Suppressor macrophage treated with lipopolysaccharide for 1 hour (primary cell): ENCODE data around the gene NT5C1A.

Experiments used
- DNase-seq, 3 donors: peaks; one replicate each; pipeline ENCODE4 v3.0.0-alpha.2; 2020 to 2022

Gene NT5C1A

DNA sequence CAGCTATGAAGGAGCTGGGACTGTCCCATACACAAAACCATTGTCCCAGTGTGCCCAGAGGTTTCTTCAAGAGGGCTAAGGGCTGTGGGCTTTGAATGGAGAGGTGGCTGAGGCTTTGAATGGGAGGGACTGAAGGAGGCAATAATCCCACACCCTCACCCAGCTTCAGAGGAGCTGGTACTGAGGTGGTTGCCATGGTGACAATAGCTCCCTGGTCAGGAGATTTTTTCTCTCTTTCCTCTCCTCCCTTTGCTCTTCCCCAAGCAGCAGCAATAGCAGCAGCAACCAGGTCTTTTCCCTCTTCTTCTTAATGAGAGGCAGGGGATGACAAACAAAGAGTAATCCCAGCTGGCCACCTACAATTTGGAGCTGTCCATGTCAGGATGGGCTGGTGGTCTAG is 17.7 kb upstream of the NT5C1A start:
- no peak for DNase-seq

DNA sequence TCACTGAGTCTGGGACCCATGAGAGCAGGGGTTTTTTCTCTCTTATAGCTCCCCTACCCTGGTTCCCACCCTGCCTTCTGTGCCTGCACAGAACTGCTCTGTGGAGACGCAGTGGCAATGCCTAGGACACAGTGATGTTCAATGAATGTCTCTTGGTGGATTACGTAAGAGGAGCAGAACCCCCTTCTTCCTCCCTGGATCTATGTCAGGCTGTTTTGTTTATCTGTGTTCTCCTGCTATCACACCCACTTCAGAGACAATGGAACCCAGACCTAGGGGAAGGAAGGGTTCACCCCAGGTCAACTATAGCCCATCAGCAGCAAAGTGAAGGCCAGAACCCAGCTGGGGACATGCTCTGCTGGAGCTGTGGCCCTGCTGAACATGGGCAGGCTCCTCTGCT is 17.3 kb upstream of the NT5C1A start:
- no peak for DNase-seq

DNA sequence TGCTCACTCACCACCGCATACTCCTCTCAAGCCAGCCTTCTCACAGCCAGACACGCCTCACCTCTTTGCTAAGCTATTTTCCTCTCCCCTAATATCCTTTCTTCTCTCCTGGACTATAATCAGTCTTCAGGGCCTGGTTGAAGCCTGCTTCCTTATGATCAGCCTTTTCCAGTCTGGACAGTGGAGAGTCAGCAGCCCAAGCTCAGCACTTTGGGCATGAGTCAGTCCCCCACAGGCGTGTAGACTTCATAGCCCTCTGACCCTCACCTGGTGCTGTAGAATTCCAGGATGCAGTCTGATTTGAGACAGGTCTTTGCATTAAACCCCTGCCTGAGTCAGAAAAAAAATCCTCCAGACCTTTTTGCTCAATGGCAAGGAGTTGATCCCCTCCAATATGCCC is 16.8 kb upstream of the NT5C1A start:
- no peak for DNase-seq

DNA sequence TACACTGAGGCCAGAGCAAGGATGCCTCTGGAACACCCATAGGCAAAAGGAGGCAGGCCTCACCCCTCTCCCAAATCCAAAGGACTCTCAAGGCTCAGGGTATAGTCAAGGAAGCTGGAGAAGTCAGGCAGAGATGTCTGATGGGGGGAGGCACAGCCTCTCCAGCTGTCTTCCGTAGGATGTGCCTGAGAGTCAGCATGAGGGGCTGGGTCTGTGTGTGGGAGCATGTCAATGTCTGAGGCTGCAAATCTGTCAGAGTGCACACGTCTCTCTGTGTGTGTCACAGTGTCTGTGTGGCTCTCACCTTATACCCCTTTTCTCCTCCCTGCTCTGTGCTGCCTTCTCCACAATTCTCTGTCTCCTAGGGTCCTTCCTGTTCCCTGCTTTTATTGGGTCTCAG is 15.3 kb upstream of the NT5C1A start:
- no peak for DNase-seq

DNA sequence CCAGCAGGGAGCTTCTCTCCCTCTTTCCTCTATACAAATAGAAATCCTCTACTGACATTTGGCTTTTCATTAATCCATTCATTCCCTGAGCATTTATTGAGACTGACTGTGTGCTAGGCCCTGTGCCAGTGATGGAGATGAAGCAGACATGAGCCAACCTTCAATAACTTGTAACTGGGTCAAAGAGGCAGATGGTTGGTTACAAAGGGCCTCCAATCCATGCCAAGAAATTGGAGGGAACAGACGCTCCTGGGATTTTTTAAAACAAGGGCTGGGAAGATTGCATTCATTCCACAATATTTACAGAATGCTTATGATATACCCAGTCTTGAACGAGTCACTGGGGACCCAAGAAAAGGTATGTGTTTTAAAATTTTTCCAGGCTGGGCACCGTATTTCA is 13.2 kb upstream of the NT5C1A start:
- DNase-seq = no peak

DNA sequence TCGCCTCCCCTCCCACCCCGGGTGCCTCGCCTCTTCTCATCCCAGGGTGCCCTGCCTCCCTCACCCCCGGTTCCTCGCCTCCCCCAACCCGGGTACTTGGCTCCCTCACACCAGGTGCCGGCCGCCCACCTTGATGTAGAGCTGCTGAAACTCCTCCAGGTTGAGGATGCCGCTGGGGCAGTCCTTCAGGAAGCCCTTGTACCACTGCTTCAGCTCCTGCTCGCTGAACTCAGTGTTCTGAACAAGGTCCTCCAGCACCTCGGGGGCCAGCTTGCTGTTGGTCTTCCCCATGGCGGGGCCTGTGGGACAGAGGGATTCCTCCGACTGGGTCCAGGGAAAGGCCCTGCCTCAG is 12.4 kb upstream of the NT5C1A start:
- DNase-seq = no peak

DNA sequence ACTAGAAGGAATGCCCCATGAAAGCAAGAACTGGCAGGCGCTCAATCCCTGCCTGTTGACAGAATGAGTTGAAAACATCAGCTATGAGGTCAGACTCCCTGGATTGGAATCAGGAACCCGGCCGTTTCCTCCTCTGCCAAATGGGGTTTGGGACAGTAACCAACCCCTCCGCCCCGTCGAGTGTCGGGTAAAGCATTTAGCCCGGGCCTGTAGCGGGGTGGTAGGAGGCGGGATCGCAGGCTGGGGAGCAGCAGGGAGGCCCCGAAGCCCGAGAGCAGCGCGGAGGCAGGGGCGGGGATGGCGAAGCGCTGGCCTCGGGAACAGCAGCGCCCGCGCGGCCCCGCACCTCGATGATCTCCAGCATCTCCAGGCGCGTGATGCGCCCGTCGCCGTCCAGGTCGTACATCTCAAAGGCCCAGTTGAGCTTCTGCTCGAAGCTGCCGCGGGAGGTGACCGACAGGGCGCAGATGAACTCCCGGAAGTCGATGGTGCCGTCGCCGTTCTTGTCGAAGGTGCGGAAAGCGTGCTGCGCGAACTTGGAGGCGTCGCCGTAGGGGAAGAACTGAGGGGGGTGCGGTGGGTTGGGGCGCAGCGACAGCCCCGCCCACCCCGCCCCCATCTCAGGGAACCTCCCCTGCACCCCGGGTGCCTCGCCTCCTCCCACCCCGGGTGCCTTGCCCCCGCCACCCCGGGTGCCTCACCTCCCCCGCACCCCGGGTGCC is 11.8 kb upstream of the NT5C1A start:
- DNase-seq = no peak

DNA sequence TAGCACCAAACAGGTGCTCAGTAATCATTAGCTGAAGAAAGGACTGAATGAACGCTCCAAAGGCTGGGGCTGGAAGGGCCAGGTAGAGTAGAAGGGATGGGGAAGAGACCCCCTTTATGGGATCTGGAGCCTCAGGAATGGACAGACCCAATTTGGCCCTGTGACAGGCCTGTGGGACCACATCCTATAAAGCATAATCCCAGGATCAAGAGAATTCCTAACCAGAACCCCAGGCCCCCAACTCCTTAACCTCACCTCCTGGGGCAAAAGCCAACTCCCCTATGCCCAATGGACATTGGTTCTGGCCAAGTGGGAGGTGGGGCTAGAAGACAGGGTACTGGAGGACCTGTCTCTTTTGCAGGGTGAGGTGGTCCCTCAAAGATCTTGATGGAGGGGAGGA is 10.1 kb upstream of the NT5C1A start:
- no peak for DNase-seq

DNA sequence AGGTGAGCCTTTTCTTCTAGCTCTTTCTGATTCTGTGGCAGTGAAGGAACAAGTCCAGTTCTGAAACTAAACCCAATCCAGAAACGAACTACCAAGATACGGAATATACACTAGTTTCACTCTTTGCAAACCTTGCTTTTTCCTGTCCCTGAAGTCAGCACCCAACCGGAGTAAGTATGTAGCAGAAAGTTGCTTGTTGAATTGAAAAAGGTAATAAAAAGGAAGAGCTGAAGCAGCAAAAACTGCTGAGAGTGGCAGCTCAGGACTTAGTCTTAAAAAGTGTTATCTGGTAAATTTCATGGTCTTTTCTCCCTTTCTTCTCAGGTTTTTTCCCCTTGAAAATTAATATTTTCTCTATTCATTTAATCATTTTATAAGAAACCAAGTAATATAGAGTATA is 9.4 kb upstream of the NT5C1A start:
- DNase-seq = no peak

DNA sequence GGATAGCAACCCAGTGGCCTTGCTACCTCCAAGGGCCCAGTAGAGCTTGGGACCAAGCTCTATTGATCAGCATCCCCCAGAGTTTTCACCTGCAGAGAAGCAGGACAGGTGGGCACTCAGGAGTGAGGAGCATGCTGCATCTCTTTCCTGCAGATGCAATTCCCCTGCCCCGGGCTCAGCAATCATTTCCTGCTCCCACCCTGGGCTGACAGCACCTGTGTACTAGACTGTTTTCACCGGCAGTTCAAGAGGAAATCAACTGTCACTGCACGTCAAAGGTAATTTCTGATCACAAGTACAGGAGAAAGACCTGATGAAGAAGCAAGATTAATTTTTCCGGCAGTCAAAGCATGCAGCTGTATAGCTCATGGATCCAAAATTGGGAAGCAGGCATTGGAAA is 8.8 kb upstream of the NT5C1A start:
- DNase-seq = no peak

DNA sequence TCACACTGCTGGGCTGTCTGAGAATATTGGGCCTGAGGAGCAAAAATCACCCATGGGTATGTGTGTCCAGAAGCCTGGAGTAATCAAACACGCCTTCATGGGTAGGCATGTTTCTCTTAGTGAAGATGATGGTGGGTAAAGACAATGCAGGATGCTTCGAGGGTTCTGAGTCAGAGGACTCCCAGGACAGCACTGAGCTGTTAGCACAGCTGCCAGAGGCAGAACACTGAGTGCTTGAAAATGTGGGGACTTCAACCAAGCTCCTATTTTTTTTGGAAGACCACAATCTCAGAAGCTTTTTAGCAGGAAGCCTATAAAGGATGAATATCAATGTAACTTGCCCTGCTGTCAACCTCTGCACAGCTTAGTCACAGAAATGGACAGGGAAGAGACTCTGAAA is 7.9 kb upstream of the NT5C1A start:
- DNase-seq = no peak

DNA sequence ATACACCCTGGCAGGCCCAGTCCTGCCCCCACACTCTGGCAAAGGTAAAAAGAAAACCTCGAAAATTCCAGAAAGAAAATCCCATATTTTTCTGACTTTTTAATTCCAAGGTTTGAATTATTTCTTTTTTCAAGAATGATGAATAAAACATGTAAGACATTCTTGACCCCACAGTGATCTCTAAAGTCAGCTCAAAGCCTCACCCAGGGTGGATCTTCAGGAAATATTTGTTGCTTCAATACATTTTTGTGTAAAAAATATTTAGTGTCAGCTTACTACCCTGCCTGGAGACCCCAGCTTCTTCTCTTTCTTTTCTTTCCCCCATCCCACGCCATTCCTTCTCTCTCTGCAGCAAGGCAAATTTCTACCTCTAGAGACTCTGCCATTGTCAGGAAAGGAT is 7.0 kb upstream of the NT5C1A start:
- DNase-seq = no peak

DNA sequence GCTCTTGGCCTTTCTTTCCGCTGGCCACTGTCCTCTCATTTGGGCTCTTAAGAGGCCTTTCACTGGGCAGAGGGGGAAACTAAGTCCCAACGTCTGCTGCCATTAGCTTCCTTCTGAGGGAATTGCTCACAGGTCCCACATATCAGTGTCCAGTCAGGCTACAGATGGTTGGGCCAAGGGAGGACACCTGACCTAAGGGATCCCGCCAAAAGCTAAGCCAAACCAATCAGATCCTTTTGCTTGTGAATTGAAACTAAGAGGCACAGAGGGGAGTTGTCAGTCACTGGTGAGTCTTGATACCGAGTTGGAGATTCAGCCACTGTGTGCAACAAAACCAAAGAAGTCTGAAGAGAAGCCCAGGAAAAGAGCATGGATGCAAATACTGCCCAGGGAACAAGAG is 5.7 kb upstream of the NT5C1A start:
- no peak for DNase-seq

DNA sequence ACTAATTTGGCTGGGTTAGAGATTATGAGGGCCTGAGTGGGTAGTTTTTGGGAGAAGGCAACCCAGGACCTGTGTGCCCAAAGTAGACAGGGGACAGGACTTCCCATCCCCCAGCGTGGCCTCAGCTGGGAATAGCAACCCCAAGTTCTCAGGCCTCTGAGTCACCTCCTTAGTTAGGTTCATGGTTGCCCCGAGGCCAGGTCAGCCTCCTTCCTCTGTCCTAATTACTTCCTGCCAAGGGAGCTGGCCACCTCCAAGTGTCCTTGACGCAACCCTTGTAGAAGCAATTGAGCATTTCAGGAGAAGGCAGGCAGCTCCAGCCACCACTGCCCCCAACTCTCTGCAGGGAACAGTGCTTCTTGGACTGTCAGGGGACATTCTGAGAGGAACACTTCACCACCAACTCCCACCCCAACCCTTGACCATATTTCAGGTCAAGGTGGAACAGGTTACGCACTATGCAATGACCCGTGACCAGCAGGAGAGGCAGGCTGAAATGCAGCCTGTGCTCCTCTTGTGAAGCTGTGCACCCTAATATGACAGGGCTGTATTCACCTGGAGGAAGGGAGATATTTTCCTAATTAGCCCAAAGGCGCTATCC is 5.1 kb upstream of the NT5C1A start:
- no peak for DNase-seq

DNA sequence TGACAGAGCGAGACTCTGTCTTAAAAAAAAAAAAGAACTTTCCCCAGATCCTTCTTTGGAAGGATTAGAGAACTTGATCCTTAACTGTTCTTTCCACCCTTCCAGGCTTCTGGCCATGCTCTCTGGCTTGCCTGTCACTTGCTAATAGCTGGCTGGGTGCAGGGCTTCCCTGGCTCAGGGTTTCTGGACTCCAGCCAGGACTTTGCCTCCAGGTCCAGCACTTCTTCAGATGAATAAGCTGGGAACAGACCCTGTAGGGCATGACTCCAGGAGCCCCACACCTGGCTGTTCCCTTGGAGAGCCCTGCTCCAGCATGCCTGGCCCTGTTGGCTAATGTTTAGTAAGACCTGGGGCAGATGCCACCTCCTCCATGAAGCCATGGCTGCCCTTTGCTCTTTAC is 3.3 kb upstream of the NT5C1A start:
- no peak for DNase-seq

DNA sequence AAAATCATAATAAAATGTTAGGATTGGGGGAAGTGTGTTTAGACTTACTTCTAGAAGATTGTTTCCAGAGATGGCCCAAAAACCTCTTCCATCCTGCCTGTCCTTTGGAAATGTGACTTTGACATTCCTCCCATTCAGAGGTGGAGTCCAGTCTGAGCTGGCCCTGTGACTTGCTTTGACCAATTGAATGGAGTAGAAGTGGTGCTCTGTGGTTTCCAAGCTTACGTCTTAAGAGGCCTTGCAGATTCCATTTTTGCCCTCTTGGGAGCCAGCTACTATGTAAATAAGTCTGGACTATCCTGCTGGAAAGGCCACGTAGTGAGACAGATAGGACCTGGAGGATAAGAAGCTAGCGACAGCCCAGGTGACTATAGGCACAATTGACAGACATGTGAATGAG is 1.3 kb upstream of the NT5C1A start:
- DNase-seq = no peak

DNA sequence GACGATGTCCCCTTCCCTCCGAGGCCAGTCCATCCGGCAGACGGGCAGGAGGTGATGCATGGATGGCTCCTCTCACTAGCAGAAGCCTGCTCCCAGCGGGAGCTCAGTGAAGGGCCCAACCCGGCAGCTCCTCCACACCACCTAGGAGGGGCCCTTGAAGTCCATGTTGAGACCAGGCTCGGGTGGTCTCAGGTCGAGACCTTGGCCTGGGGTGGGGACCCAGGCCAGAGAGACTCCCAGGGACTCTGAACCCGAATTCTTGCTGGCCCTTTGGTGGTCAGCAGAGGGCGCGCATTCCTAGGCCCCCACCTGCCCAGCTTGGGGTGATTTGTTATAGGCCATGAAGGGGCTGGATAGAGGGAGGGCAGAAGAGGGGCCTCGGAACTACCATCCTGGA is 642 bp upstream of the NT5C1A start:
- DNase-seq = peak in 1 of 3 donors; percentile 56

DNA sequence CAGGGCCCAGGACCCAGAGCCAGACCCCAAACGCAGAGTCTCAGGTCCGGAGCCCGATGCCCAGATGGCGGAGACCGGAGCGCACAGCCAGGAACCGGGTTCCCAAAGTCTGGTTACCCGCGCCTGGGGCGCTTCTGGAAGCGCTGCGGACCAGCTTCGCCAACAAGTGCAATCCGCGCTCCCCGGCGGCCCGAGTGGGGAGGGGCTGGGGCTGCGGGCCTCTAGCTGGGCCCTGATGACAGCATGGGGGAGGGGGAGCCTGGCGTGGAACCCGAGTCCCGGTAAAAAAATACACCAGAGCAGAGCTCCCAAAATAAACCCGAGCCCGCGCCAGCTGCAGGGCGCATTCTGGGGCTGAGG is 494 bp downstream of the NT5C1A start:
- DNase-seq = no peak

DNA sequence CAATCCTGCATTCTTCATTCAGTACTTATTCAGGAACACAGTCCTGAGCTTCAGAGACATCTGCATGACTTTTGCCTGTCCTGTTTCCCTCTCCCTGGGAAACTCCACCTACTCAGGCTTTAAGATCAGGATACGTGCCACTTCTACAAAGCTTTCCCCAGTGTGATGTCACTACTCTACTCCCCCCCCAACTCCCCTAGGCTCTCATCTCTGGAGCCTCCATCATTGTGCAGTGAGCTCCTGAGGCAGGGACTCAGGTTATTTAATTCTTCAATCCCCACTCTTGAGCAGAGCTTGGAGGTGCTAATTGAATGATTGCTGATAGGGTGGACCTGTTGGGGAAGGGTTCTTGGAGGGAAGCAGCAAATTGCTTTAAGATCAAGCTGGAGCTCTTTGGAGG is 1.2 kb downstream of the NT5C1A start:
- DNase-seq = no peak

DNA sequence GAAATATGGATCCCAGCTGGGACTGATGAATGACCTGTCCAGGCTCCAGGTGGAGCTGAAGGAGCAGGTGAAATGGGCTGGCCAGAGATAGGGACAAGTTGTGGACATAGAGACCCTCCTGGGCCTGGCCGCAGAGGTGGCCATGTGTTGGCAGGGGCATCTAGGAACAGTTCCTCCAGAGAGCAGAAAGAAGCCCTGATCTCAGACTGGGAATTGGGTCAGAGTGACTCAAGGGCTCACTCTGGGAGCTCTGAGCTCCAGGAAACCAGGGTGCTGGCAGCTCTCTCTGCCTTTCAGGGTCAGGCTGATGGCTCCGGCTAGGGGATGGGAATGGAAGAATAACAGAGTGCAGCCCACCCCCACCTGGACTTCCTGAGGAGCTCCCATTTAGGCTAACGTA is 3.0 kb downstream of the NT5C1A start:
- DNase-seq = no peak

DNA sequence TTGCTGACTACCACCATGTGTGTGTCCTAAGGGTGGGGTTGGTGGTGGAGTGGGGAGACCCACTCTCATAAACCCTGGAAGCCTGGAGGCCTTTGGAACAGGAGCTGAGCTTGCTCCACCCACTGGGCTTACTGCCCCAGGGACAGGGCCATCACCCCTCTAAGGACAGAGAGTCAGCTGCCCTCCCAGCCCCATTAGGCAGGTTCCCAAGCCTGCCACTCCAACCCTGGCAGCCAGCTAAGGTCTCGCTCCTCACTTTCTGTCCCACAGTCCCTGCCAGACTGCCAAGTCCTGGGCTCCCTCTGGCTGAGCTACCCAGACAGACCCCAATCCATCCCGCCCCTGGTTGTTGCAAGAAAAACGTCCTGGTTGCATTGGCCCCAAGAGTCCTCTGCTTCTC is 3.8 kb downstream of the NT5C1A start:
- no peak for DNase-seq

DNA sequence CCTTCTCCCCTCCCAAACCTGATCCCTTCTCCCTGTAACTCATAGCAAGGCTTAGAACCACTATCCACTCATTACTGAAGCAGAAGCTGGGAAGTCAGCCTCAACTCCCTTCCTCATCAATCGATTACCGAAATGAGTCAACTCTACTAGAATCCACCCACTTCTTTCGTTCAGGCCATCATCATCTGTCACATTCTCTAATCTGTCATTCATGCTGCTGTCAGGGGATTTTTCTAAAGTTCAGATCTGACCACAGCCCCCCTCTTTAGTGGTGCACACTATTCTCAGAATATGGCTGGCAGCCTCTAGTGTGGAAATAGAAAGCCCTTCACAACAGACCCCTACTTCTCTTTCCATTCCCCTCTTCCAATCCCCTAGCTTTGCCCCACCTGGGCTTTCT is 5.1 kb downstream of the NT5C1A start:
- no peak for DNase-seq

DNA sequence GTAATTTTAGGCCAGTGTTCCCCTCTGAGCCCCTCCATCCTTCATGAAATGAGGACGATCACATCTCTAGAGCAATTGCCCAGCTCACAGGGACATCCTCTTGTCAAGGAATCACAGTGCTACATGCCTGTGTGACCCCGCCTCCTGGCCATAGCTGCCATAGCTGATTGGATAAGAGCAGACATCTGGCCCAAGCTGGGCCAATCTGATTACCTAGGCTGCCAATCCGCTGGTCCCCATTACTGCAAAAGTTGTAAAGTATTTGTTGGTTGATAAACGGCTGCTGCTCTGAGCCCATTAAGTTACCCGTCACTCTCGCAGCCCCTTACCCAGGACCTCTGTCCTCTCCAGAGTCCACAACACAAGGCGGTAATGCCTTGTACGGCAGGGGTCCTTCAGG is 8.3 kb downstream of the NT5C1A start:
- no peak for DNase-seq

DNA sequence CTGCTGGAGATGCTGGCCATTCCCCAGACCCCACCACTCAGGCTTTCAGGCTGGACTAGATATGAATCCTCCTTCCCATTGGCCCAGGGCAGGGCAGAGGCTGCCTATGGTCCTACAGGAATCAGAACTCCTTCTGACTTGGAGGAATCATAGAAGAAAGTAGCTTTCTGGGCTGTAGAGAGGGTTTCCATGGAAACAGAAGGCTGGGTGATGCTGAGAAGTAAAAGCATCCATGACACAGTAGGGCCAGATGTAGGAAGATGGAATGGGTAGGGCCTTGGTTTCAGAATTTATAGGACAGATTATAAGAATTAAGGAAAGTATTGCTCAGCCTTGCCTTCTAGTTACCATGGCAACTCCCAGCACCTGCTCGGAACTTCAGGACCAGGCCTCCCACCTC is 9.0 kb downstream of the NT5C1A start:
- no peak for DNase-seq

DNA sequence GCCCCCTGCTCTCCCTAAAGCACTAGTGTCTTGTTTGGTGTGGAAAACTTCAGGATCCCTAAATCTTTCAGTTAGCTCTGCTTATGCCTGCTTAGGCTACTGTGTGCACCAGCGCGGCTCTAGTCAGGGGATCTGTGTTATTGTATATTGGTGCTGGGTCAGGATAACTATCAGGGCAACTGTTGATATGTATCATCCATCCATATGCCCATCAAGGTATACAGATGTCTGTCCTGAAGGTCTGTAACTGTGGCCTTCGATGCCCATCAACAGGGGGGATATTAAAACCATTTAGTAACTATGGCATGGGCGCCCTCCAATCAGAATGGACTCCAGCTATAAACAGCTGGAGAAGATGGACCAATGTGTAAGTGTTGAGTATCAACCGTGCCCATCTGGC is 12.4 kb downstream of the NT5C1A start:
- no peak for DNase-seq

DNA sequence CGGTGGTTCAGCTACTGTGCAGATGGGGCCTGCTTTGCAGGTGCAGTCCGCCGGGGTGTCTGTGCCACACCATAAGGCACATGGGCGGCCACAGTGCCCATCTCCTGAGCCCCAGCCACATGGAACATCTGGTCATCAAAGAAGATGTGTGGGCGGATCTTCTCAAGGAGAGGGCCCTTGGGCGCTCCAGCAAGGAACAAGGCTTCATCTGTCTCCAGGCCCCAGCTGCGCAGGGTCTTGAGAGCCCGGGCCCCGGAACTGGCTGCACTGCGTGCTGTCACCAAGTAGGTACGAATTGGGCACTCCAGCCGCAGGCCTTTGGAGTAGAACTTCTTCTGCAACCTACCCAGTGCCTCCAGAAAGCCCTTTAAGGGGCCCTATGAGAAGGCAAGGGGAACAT is 12.8 kb downstream of the NT5C1A start:
- DNase-seq = no peak
